Neuronal stem cell (in vitro differentiated cells): ENCODE measurements around the gene HJV.
A peak's percentile ranks its signal among the peaks of the same experiment; 100 is the strongest.

ENCODE experiments used
- DNase-seq: peaks from one replicate; pipeline ENCODE4 v3.0.0-alpha.2; 2013; ENCODE audit warnings: low spot score
- H2AFZ ChIP-seq: one replicate; pipeline ENCODE4 v1.6.1; 2013; ENCODE audit warnings: mild to moderate bottlenecking, low read length, inconsistent platforms
- H2AK5ac ChIP-seq: 2 replicates; pipeline ENCODE4 v1.6.1; 2013; ENCODE audit warnings: low read depth, mild to moderate bottlenecking, inconsistent platforms, low read length, moderate library complexity, mixed read lengths
- H2BK120ac ChIP-seq: 2 replicates; pipeline ENCODE4 v1.6.1; 2013; ENCODE audit warnings: low read depth, mild to moderate bottlenecking, inconsistent platforms, low read length, moderate library complexity, mixed read lengths
- H2BK12ac ChIP-seq: one replicate; pipeline ENCODE4 v1.6.1; 2013; ENCODE audit warnings: low read length, inconsistent platforms
- H2BK15ac ChIP-seq: 2 replicates; pipeline ENCODE4 v1.6.1; 2013; ENCODE audit warnings: mild to moderate bottlenecking, low read length, inconsistent platforms, mixed read lengths
- H2BK5ac ChIP-seq: one replicate; pipeline ENCODE4 v1.6.1; 2013; ENCODE audit warnings: inconsistent platforms, mild to moderate bottlenecking, low read length, moderate library complexity
- H3K14ac ChIP-seq: one replicate; pipeline ENCODE4 v1.6.1; 2013; ENCODE audit warnings: low read length, inconsistent platforms
- H3K18ac ChIP-seq: 2 replicates; pipeline ENCODE4 v1.6.1; 2013; ENCODE audit warnings: low read length, inconsistent platforms
- H3K23ac ChIP-seq: 2 replicates; pipeline ENCODE4 v1.6.1; 2013; ENCODE audit warnings: low read depth, mild to moderate bottlenecking, mixed read lengths, low read length, inconsistent platforms; ENCODE audit not compliant: poor library complexity
- H3K27ac ChIP-seq: replicated peaks from 3 replicates; pipeline ENCODE4 v1.5.1; 2013; ENCODE audit warnings: low read length, inconsistent platforms
- H3K27me3 ChIP-seq, 3 experiments: 2 replicates each; pipeline ENCODE4 v1.6.1; 2013; ENCODE audit warnings: low read length in 3 of 3, mild to moderate bottlenecking in 2 of 3, inconsistent platforms in 1 of 3, low read depth in 1 of 3, mixed read lengths in 1 of 3, moderate library complexity in 1 of 3; ENCODE audit not compliant: control insufficient read depth in 3 of 3, insufficient read depth in 3 of 3
- H3K36me3 ChIP-seq, 2 donors: replicated peaks in 1 of 2; 2 replicates each; pipeline ENCODE4 v1.6.1; 2013; ENCODE audit warnings: low read length in 2 of 2; ENCODE audit not compliant: control insufficient read depth in 2 of 2, insufficient read depth in 2 of 2
- H3K4ac ChIP-seq: 2 replicates; pipeline ENCODE4 v1.6.1; 2013; ENCODE audit warnings: inconsistent platforms, mild to moderate bottlenecking, low read length, moderate library complexity
- H3K4me1 ChIP-seq, 2 donors: 1 replicate in 1 of 2; 2 replicates in 1 of 2; pipeline ENCODE4 v1.6.1; 2013; ENCODE audit warnings: low read length in 2 of 2, low read depth in 1 of 2; ENCODE audit not compliant: control insufficient read depth in 2 of 2, insufficient read depth in 1 of 2
- H3K4me2 ChIP-seq: one replicate; pipeline ENCODE4 v1.6.1; 2013; ENCODE audit warnings: mild to moderate bottlenecking, low read length, inconsistent platforms; ENCODE audit not compliant: insufficient read depth, poor library complexity, severe bottlenecking
- H3K4me3 ChIP-seq, 2 donors: 2 replicates each; pipeline ENCODE4 v1.5.1; 2013; ENCODE audit warnings: low read length in 2 of 2, mild to moderate bottlenecking in 2 of 2, inconsistent platforms in 1 of 2, moderate library complexity in 1 of 2
- H3K79me1 ChIP-seq: one replicate; pipeline ENCODE4 v1.6.1; 2013; ENCODE audit warnings: low read depth, mild to moderate bottlenecking, inconsistent platforms, low read length, moderate library complexity
- H3K9ac ChIP-seq: one replicate; pipeline ENCODE4 v1.6.1; 2013; ENCODE audit warnings: mild to moderate bottlenecking, low read depth, low read length, inconsistent platforms; ENCODE audit not compliant: poor library complexity
- H3K9me3 ChIP-seq, 2 donors: replicated peaks in 1 of 2; 2 replicates each; pipeline versions ENCODE3 to v1.6.1; 2013; ENCODE audit warnings: low read length in 2 of 2, mild to moderate bottlenecking in 2 of 2, inconsistent platforms in 1 of 2, low read depth in 1 of 2, mixed read lengths in 1 of 2, moderate library complexity in 1 of 2; ENCODE audit not compliant: control insufficient read depth in 2 of 2, insufficient read depth in 1 of 2
- H4K8ac ChIP-seq: one replicate; pipeline ENCODE4 v1.6.1; 2013; ENCODE audit warnings: low read depth, mild to moderate bottlenecking, inconsistent platforms, low read length, moderate library complexity
- H4K91ac ChIP-seq: one replicate; pipeline ENCODE4 v1.6.1; 2013; ENCODE audit warnings: low read length, low read depth, mild to moderate bottlenecking, inconsistent platforms; ENCODE audit not compliant: poor library complexity
- WGBS, 2 donors: extraction: QIAGEN DNeasy Blood & Tissue Kit; methylation state at CpG; one replicate each; pipeline ENCODE4 v1.1.7; 2013; ENCODE audit warnings: missing lambda C conversion rate in 2 of 2, mixed read lengths in 1 of 2; ENCODE audit not compliant: insufficient read length in 2 of 2, insufficient replicate concordance in 1 of 2; ENCODE audit errors: extremely low coverage in 2 of 2; 5-methylcytosine and 5-hydroxymethylcytosine counted together

HJV gene

DNA sequence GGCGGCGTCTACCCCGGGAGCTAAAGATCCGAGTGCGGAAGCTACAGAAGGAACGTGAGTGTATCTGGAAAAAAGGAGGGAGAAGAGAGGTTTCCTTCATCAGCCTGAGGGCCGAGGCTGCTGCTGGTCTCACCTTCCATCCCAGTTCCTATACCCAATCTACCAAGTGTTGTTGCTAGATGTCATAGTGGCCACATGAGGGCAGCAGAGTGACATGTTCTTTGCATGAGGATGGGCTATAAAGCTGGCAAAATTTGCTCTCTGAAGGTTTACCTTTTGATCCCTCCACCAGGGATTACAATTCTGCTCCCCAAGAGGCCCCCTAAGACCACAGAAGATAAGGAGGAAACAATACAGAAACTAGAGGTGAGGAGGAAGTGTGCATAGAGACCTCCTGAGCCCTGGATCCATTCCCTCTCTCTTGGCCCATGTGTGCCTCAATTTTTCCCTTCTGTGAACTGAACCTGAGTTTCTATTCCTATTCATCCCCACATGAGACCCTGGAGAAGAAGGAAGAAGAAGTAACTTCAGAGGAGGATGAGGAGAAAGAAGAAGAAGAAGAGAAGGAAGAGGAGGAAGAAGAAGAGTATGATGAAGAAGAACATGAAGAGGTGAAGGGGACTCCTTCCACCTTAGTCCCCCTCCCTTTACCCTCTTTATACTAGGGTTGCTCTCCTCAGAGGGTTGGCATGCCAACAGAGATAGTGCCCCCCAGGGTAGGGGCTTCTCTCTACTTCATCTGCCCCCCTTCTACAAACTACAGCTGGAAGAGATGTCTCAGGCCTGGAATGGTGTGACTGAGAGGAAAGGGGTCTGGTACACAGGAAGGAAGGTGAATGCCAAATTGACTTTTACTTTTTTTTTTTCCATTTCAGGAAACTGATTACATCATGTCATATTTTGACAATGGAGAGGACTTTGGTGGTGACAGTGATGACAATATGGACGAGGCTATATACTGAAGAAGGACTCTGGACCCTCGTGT, 43.8 kb downstream of the HJV start:
- Histone ChIP-seq H3K23ac (no peak overlapping the region), H3K4me3 (no peak overlapping the region), H2BK12ac (peak overlapping the region; percentile 27), H3K9me3 (no peaks in the 10 kb centered on the region), H3K27ac (no peak overlapping the region), H3K14ac (no peak overlapping the region), H4K91ac (no peak overlapping the region), H2AFZ (no peak overlapping the region), H3K18ac (no peak overlapping the region), H3K4me1 (peaks cover 9 to 28% of the 10 kb centered on the region in 2 donors), H3K36me3 (no peaks in the 10 kb centered on the region), H3K79me1 (no peaks in the 10 kb centered on the region), H2BK15ac (no peak overlapping the region), H3K9ac (no peak overlapping the region), H2BK120ac (no peak overlapping the region), H3K4me2 (no peak overlapping the region), H2BK5ac (no peak overlapping the region), H2AK5ac (no peak overlapping the region), H3K27me3 (no peaks in the 10 kb centered on the region), H3K4ac (no peak overlapping the region), H4K8ac (no peak overlapping the region)
- DNase-seq = peak; percentile 70
- no CpG with 5 or more reads among the region's 9 CpGs for WGBS, 2 donors

DNA sequence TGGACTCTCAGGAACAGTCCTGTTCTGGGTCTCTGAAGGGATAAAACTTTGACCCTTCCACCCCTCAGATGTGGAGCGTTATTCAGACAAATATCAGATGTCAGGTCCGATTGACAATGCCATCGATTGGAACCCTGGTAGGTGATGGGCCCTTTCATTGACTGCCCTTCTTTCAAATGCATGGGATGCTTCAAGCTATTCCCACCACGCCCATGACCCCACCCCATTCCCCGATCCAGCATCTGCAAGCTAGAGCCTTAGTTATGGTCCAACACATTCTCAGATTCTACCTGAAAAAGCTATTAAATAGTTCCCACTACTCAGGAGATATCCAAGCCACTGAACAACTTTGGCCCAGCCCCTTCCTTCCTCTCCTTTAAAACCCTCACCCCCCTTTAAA, 44.5 kb downstream of the HJV start:
- Histone ChIP-seq H3K27ac (no peak overlapping the region), H3K18ac (no peak overlapping the region), H3K4me1 (peaks cover 9 to 28% of the 10 kb centered on the region in 2 donors), H3K9ac (no peak overlapping the region), H3K4me2 (no peak overlapping the region), H3K4me3 (no peak overlapping the region), H2BK120ac (no peak overlapping the region), H3K14ac (no peak overlapping the region), H4K91ac (no peak overlapping the region), H2BK5ac (no peak overlapping the region), H3K4ac (no peak overlapping the region), H2AK5ac (no peak overlapping the region), H3K79me1 (no peaks in the 10 kb centered on the region), H3K23ac (no peak overlapping the region), H2AFZ (no peak overlapping the region), H3K36me3 (no peaks in the 10 kb centered on the region), H4K8ac (no peak overlapping the region), H3K27me3 (no peaks in the 10 kb centered on the region), H3K9me3 (no peaks in the 10 kb centered on the region), H2BK15ac (no peak overlapping the region), H2BK12ac (no peak overlapping the region)
- no CpG with 5 or more reads among the region's 5 CpGs for WGBS, 2 donors
- DNase-seq = no peak

DNA sequence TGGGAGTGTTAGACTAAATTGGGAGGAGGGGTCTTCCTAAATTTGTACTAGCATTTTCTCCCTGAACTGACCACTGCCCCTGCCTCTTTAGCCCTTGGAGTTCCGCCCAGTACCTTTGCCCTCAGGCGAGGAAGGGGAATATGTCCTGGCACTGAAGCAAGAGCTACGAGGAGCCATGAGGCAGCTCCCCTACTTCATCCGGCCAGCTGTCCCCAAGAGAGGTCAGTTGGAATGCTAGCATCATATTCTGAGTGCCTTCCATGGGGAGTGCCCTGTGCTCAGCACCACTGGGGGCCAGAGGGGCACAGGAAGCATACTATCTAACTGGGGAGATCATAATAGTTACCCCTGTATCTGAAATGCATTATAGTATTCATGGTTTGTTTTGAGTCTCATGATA, 46.3 kb downstream of the HJV start:
- H2BK15ac ChIP-seq = no peak overlapping the region
- no peaks in the 10 kb centered on the region for H3K36me3 ChIP-seq
- H3K4ac ChIP-seq = no peak overlapping the region
- DNase-seq = no peak
- H2AK5ac ChIP-seq = no peak overlapping the region
- no peak overlapping the region for H4K91ac ChIP-seq
- H3K4me3 ChIP-seq = no peak overlapping the region
- H4K8ac ChIP-seq = no peak overlapping the region
- no peak overlapping the region for H3K23ac ChIP-seq
- peaks cover 9 to 22% of the 10 kb centered on the region in 2 donors for H3K4me1 ChIP-seq
- no peak overlapping the region for H3K27ac ChIP-seq
- H2BK5ac ChIP-seq = no peak overlapping the region
- H2AFZ ChIP-seq = no peak overlapping the region
- no peak overlapping the region for H2BK12ac ChIP-seq
- WGBS, 2 donors = no CpG with 5 or more reads among the region's 4 CpGs
- no peak overlapping the region for H3K18ac ChIP-seq
- H3K14ac ChIP-seq = no peak overlapping the region
- no peaks in the 10 kb centered on the region for H3K79me1 ChIP-seq
- no peaks in the 10 kb centered on the region for H3K27me3 ChIP-seq
- no peak overlapping the region for H3K9ac ChIP-seq
- H3K4me2 ChIP-seq = no peak overlapping the region
- no peak overlapping the region for H2BK120ac ChIP-seq
- no peaks in the 10 kb centered on the region for H3K9me3 ChIP-seq

DNA sequence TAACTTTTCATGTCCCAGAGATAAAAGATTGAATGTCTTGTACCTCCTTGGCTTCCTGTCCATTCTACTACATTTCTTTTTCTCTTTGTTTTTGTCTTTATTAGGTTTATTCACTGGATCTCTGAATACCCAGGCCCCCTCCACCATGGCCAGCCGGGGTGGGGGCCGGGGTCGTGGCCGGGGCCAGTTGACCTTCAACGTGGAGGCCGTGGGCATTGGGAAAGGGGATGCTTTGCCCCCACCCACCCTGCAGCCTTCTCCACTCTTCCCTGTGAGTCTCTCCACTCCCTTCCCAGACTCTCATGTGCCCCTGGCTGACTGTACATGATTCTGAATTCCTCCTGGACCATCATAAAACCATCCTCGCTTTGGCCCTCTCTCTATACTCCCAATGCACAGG, 46.8 kb downstream of the HJV start:
- Histone ChIP-seq H3K27ac (no peak overlapping the region), H4K91ac (no peak overlapping the region), H3K4me1 (peaks cover 5 to 17% of the 10 kb centered on the region in 2 donors), H3K79me1 (no peaks in the 10 kb centered on the region), H3K4ac (no peak overlapping the region), H3K4me3 (no peak overlapping the region), H2AFZ (no peak overlapping the region), H3K9ac (no peak overlapping the region), H3K14ac (no peak overlapping the region), H3K36me3 (no peaks in the 10 kb centered on the region), H3K18ac (no peak overlapping the region), H2BK15ac (no peak overlapping the region), H3K27me3 (no peaks in the 10 kb centered on the region), H3K4me2 (no peak overlapping the region), H2AK5ac (no peak overlapping the region), H2BK120ac (no peak overlapping the region), H4K8ac (no peak overlapping the region), H3K9me3 (no peaks in the 10 kb centered on the region), H2BK5ac (no peak overlapping the region), H3K23ac (no peak overlapping the region), H2BK12ac (no peak overlapping the region)
- DNase-seq = no peak
- WGBS, 2 donors = no CpG with 5 or more reads among the region's 7 CpGs
